NCI-H2107 (cell line): ENCODE results near the gene ECE2.
A peak's percentile ranks its signal among the peaks of the same experiment; 100 is the strongest.

Experiments
- DNase-seq: peaks from one replicate; lab custom pipeline; 2025; lab: John Stamatoyannopoulos, UW

Gene ECE2

GRCh38 chr3:184275961-184276910 lies at the start of gene ECE2:
Gene ECE2 (plus strand): TSS chr3:184276022. CDS start chr3:184276154, 132 bp downstream.
- DNase-seq: no peak

- no peak for DNase-seq
Measured at GRCh38 chr3:184227481-184227935, 48.3 kb upstream of the ECE2 start.

GRCh38 chr3:184228376-184229137 lies 47.3 kb upstream of the ECE2 start:
- no peak for DNase-seq

GRCh38 chr3:184229394-184230080 lies 46.3 kb upstream of the ECE2 start, which contains the start of gene VWA5B2:
Gene VWA5B2 (plus strand): TSS chr3:184229585. CDS start chr3:184230529, 944 bp downstream.
- peak; percentile 72 for DNase-seq

GRCh38 chr3:184230081-184230602 lies 45.7 kb upstream of the ECE2 start:
- DNase-seq: no peak

GRCh38 chr3:184230603-184231528 lies 45.0 kb upstream of the ECE2 start:
- DNase-seq: peak; percentile 67

- DNase-seq: peak; percentile 38
Measured at GRCh38 chr3:184231671-184232070, 44.2 kb upstream of the ECE2 start.

GRCh38 chr3:184233127-184233843 lies 42.5 kb upstream of the ECE2 start:
- DNase-seq: no peak

- no peak for DNase-seq
Measured at GRCh38 chr3:184234224-184234623, 41.6 kb upstream of the ECE2 start.

GRCh38 chr3:184234671-184235380 lies 41.0 kb upstream of the ECE2 start:
- DNase-seq: no peak

- DNase-seq: no peak
Measured at GRCh38 chr3:184235381-184236032, 40.3 kb upstream of the ECE2 start.

- DNase-seq: no peak
Measured at GRCh38 chr3:184236033-184236410, 39.8 kb upstream of the ECE2 start.

GRCh38 chr3:184236636-184237035 lies 39.2 kb upstream of the ECE2 start:
- DNase-seq: no peak

GRCh38 chr3:184237211-184237610 lies 38.6 kb upstream of the ECE2 start:
- no peak for DNase-seq

GRCh38 chr3:184237807-184238206 lies 38.0 kb upstream of the ECE2 start:
- no peak for DNase-seq

- no peak for DNase-seq
Measured at GRCh38 chr3:184238246-184238818, 37.5 kb upstream of the ECE2 start.

- no peak for DNase-seq
Measured at GRCh38 chr3:184239221-184239620, 36.6 kb upstream of the ECE2 start.

GRCh38 chr3:184239708-184240107 lies 36.1 kb upstream of the ECE2 start:
- DNase-seq: no peak
